HepG2 (cell line): ENCODE measurements around the gene COA7. TPM values are rescaled to one million over a fixed set of nuclear protein-coding genes. Genes with fewer than 3 reads are reported as not detected.
"Not testable (repeated sequence)": the region's sequence is repeated elsewhere in the genome, so short reads cannot be mapped to it uniquely, and the experiment has no call there.

ENCODE experiments used
- ATAC-seq: fragments of 200-7000 bp; cut with Tn5 transposase; 3 replicates; pipeline ENCODE4 v1.9.1; 2020; ENCODE audit warnings: mild to moderate bottlenecking, moderate library complexity
- BruUV-seq: library from RNA; stranded (reverse); fragments of 400-500 nt; replicated peaks from 2 replicates; lab custom pipeline; 2021; lab: Mats Ljungman, UMichigan
- CTCF ChIA-PET: fragments of 300-600 bp; formaldehyde crosslinking; extraction: SDS; loops from one replicate; lab custom pipeline; 2021; ENCODE audit warnings: low total read pairs, inconsistent platforms, low intra/inter-chr PET ratio; lab: Yijun Ruan, JAX
- POLR2A ChIA-PET: fragments of 350-600 bp; sonication (Branson Sonifier 250); formaldehyde crosslinking; loops from one replicate; lab custom pipeline; 2020; ENCODE audit warnings: antibody characterized with exemption, inconsistent platforms; lab: Yijun Ruan, JAX
- DNase-seq: peaks from one replicate; pipeline ENCODE4 v3.0.0-alpha.2; 2015; ENCODE audit warnings: low spot score
- FAIRE-seq: peaks from 3 replicates; lab custom pipeline; 2011; peaks lifted over from hg19 to GRCh38; lab: Jason Lieb, UNC
- H2AFZ ChIP-seq: one replicate; pipeline ENCODE4 v1.6.1; 2011; ENCODE audit warnings: low read length, inconsistent platforms
- H3K27ac ChIP-seq: fragments of 300-600 bp; 3 replicates; pipeline ENCODE4 v1.8.0; 2011; ENCODE audit warnings: mixed run types, mild to moderate bottlenecking, mixed read lengths, low read length, inconsistent platforms; ENCODE audit not compliant: insufficient read depth; ENCODE audit errors: extremely low read length
- H3K27me3 ChIP-seq, 2 experiments: fragments of 200-600 bp in 1 of 2; 2 replicates in 1 of 2; 3 replicates in 1 of 2; pipeline versions ENCODE4 v1.6.0 to v1.8.0; 2011; ENCODE audit warnings: low read length in 2 of 2, mild to moderate bottlenecking in 2 of 2, moderate library complexity in 2 of 2, inconsistent platforms in 1 of 2; ENCODE audit not compliant: insufficient read depth in 2 of 2, control insufficient read depth in 1 of 2
- H3K36me3 ChIP-seq, 2 experiments: fragments of 200-600 bp in 1 of 2; replicated peaks in 1 of 2; 2 replicates in 1 of 2; 3 replicates in 1 of 2; pipeline versions ENCODE4 v1.5.1 to v1.8.0; 2011; ENCODE audit warnings: low read length in 2 of 2, inconsistent platforms in 1 of 2; ENCODE audit not compliant: insufficient read depth in 2 of 2, control insufficient read depth in 1 of 2
- H3K4me1 ChIP-seq: 2 replicates; pipeline ENCODE4 v1.5.1; 2012; ENCODE audit warnings: low read length, inconsistent platforms; ENCODE audit not compliant: insufficient read depth
- H3K4me2 ChIP-seq: 2 replicates; pipeline ENCODE4 v1.6.0; 2011; ENCODE audit warnings: low read depth, low read length, inconsistent platforms
- H3K4me3 ChIP-seq, 3 experiments: fragments of 200-600 bp in 1 of 3; sonication (generic), shearing (Covaris generic) in 1 of 3; replicated peaks in 1 of 3; 2 replicates each; pipeline ENCODE4 v1.5.1; 2011 to 2016; ENCODE audit warnings: low read length in 3 of 3, inconsistent platforms in 2 of 3, low read depth in 2 of 3, mild to moderate bottlenecking in 2 of 3, control low read depth in 1 of 3, mixed read lengths in 1 of 3; ENCODE audit not compliant: insufficient read depth in 1 of 3
- H3K79me2 ChIP-seq: one replicate; pipeline ENCODE4 v1.6.1; 2011; ENCODE audit warnings: low read length, inconsistent platforms; ENCODE audit not compliant: insufficient read depth
- H3K9ac ChIP-seq: 2 replicates; pipeline ENCODE4 v1.6.0; 2011; ENCODE audit warnings: mild to moderate bottlenecking, low read depth, low read length, inconsistent platforms; ENCODE audit not compliant: insufficient read depth
- H3K9me3 ChIP-seq: 2 replicates; pipeline ENCODE4 v1.5.1; 2012; ENCODE audit warnings: mild to moderate bottlenecking, low read length
- H4K20me1 ChIP-seq: 2 replicates; pipeline ENCODE4 v1.6.0; 2011; ENCODE audit warnings: inconsistent platforms, mild to moderate bottlenecking, low read length, moderate library complexity; ENCODE audit not compliant: insufficient read depth
- MBD4 ChIP-seq: IDR thresholded peaks from 2 replicates; pipeline ENCODE4 v1.6.1; 2012; ENCODE audit warnings: low read length, inconsistent platforms, borderline replicate concordance
- WGBS: methylation state at CpG from one replicate; pipeline ENCODE4 v1.1.6; 2017; ENCODE audit warnings: low lambda C conversion rate; 5-methylcytosine and 5-hydroxymethylcytosine counted together
- in situ Hi-C: cut with HindIII; loops from 2 replicates; pipeline ENCODE4 v1.10.0; 2017; ENCODE audit warnings: low pct_unique_long_range_greater_than_20kb; ENCODE audit not compliant: extremely low pct_ligation_motif_present
- intact Hi-C: fragments of 100-400 bp; cut with micrococcal nuclease; formaldehyde crosslinking; loops from one replicate; pipeline ENCODE4 v1.10.0; 2022; ENCODE audit not compliant: unreplicated experiment
- polyA plus RNA-seq, 8 experiments: library from polyadenylated mRNA; depleted of rRNA in 3 of 8; stranded (reverse) in 7 of 8; unstranded in 1 of 8; fragments of >200 nt; fragmentation: Illumina TruSeq in 4 of 8; extraction: Trizol in 4 of 8; gene quantifications; 2 replicates each; pipeline versions ENCODE4 v1.2.1 to v1.2.3, GENCODE V29; 2011 to 2016; ENCODE audit warnings: low read depth in 4 of 8, missing spikeins in 1 of 8, mixed read lengths in 1 of 8; ENCODE audit not compliant: insufficient read depth in 1 of 8
- total RNA-seq, 5 experiments: library from RNA; depleted of rRNA; stranded (reverse); fragments of >200 nt; fragmentation: Illumina TruSeq; extraction: Trizol; gene quantifications; 2 replicates each; pipeline ENCODE4 v1.2.3, GENCODE V29; 2016; ENCODE audit warnings: low read depth in 1 of 5
- TF ChIP-seq, protein P1 (sequence below), 2 experiments: IDR thresholded peaks; 2 replicates each; pipeline ENCODE4 v1.6.1; 2011 to 2012; ENCODE audit warnings: low read length in 2 of 2, borderline replicate concordance in 1 of 2, low read depth in 1 of 2, mild to moderate bottlenecking in 1 of 2, moderate library complexity in 1 of 2
- TF ChIP-seq, protein P2 (sequence below): sonication (generic); formaldehyde crosslinking; IDR thresholded peaks from 2 replicates; pipeline ENCODE4 v1.8.0; 2023; ENCODE audit warnings: mild to moderate bottlenecking, missing genetic modification reagents

Gene COA7
- total and polyA plus RNA-seq, 2 of the 13 experiments (the other 11 are each of a cell fraction or from before 2014, with no cell fraction given): 12.3 to 30.4 TPM

DNA sequence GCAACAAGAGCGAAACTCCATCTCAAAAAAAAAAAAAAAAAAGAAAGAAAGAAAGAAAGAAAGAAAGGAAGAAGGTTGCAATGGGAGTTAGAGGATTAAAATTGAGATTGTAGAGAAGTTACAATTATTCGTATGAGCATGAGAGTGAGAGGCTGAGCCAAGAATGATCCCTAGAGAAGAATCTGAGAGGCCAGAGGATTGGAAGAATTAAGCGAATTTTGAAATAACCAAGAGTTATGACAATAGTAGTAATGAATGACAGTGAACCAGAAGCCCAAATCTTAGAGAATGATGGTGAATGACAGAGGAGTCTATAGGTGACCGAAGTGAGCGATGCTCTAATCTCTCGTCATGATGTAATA lies 27.7 kb upstream of the COA7 start (continued):
- TF ChIP-seq, protein P1, sequence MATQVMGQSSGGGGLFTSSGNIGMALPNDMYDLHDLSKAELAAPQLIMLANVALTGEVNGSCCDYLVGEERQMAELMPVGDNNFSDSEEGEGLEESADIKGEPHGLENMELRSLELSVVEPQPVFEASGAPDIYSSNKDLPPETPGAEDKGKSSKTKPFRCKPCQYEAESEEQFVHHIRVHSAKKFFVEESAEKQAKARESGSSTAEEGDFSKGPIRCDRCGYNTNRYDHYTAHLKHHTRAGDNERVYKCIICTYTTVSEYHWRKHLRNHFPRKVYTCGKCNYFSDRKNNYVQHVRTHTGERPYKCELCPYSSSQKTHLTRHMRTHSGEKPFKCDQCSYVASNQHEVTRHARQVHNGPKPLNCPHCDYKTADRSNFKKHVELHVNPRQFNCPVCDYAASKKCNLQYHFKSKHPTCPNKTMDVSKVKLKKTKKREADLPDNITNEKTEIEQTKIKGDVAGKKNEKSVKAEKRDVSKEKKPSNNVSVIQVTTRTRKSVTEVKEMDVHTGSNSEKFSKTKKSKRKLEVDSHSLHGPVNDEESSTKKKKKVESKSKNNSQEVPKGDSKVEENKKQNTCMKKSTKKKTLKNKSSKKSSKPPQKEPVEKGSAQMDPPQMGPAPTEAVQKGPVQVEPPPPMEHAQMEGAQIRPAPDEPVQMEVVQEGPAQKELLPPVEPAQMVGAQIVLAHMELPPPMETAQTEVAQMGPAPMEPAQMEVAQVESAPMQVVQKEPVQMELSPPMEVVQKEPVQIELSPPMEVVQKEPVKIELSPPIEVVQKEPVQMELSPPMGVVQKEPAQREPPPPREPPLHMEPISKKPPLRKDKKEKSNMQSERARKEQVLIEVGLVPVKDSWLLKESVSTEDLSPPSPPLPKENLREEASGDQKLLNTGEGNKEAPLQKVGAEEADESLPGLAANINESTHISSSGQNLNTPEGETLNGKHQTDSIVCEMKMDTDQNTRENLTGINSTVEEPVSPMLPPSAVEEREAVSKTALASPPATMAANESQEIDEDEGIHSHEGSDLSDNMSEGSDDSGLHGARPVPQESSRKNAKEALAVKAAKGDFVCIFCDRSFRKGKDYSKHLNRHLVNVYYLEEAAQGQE (IDR thresholded peaks at IDR 0.05; ENCODE audit: borderline replicate concordance in 1 of 2, low read depth in 1 of 2, low read length in 2 of 2): no peak
- TF ChIP-seq, all 625 proteins: peak for 3

DNA sequence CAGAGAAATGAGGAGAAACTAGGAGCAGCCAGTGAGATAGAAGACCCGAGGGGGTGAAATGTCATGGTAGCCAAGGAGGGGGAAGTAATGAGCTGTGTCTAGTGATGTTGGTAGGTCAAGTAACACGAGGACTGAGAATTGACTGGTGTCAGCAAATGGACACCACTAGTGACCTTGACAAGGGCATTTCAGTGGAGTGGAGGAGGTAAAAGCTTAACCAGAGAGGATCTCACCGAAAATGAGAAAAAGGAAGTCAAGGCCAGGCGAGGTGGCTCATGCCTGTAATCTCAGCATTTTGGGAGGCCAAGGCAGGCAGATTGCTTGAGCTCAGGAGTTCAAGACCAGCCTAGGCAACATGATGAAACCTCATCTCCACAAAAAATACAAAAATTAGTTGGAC lies 25.1 kb upstream of the COA7 start:
- H3K79me2 ChIP-seq: peaks cover 15% of the 10 kb centered on the region
- ChIA-PET CTCF (no interaction called here), POLR2A (interaction anchor here (1.0 to 1.2 kb wide), 2 partner anchors 20 to 198 kb away, joined by 3 to 5 read pairs; partner anchors contain the start of gene ECHDC2)
- H3K9me3 ChIP-seq: no peaks in the 10 kb centered on the region
- H4K20me1 ChIP-seq: no peaks in the 10 kb centered on the region; the same call in 1 of the 2 replicates
- no peak for TF ChIP-seq MBD4
- TF ChIP-seq, protein P2, sequence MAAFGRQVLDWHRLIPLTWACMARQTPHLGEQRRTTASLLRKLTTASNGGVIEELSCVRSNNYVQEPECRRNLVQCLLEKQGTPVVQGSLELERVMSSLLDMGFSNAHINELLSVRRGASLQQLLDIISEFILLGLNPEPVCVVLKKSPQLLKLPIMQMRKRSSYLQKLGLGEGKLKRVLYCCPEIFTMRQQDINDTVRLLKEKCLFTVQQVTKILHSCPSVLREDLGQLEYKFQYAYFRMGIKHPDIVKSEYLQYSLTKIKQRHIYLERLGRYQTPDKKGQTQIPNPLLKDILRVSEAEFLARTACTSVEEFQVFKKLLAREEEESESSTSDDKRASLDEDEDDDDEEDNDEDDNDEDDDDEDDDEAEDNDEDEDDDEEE (CRISPR knock-in tag): no peak
- H2AFZ ChIP-seq: no peak overlapping the region
- no peak overlapping the region for H3K4me2 ChIP-seq
- peaks cover 23% of the 10 kb centered on the region for H3K4me1 ChIP-seq
- in situ Hi-C loops (no loop called here), intact Hi-C loops (no loop called here)
- H3K36me3 ChIP-seq: no peaks in the 10 kb centered on the region
- no peak overlapping the region for H3K4me3 ChIP-seq
- DNase-seq (no peak), ATAC-seq (no peak), FAIRE-seq (no peak)
- 29% methylated on average over 4 of the region's 4 CpGs for WGBS
- H3K27me3 ChIP-seq: no peaks in the 10 kb centered on the region; a peak in 2 of 5 replicates
- H3K9ac ChIP-seq: no peak overlapping the region
- H3K27ac ChIP-seq: no peak overlapping the region
- no TSS peak for BruUV-seq

DNA sequence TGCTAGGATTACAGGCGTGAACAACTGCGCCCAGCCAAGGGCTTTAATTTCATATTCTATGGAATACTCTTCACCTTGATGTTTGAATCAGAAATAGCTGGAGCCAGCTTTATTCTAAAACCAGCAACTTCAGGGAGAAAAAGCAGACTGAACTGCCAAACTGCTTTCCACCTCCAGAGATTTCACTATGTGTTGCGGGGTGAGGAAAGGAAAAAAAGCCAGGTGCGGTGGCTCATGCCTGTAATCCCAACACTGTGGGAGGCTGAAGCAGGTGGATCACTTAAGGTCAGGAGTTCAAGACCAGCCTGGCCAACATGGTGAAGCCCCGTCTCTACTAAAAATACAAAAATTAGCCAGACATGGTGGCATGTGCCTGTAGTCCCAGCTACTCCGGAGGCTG lies 17.1 kb upstream of the COA7 start:
- H3K9me3 ChIP-seq, DNase-seq, intact Hi-C loops, H4K20me1 ChIP-seq, ATAC-seq, in situ Hi-C loops, H3K4me3 ChIP-seq, H3K27me3 ChIP-seq, FAIRE-seq, CTCF ChIA-PET, H2AFZ ChIP-seq, BruUV-seq, H3K36me3 ChIP-seq, H3K4me2 ChIP-seq, H3K27ac ChIP-seq, H3K79me2 ChIP-seq, H3K9ac ChIP-seq: not testable (repeated sequence)
- POLR2A ChIA-PET: interaction anchor here (0.6 to 0.9 kb wide), 2 partner anchors 13 to 25 kb away, joined by 3 to 4 read pairs; no protein-coding TSS in a partner anchor
- H3K4me1 ChIP-seq: peaks cover 12% of the 10 kb centered on the region
- WGBS: 76% methylated on average over 6 of the region's 6 CpGs
